Brain microvascular endothelial cell (primary cell): Measurements from ENCODE around the gene CHST15.

ENCODE experiments used
- DNase-seq: peaks from one replicate; pipeline ENCODE4 v3.0.0-alpha.2; 2020
- H3K27ac ChIP-seq: fragments of 250-450 bp; sonication (Bioruptor Pico); 2 replicates; pipeline ENCODE4 v1.5.1; 2020; ENCODE audit warnings: mild to moderate bottlenecking, moderate library complexity
- H3K27me3 ChIP-seq: fragments of 250-450 bp; sonication (Bioruptor Pico); replicated peaks from 2 replicates; pipeline ENCODE4 v1.5.1; 2020; ENCODE audit warnings: mild to moderate bottlenecking
- H3K36me3 ChIP-seq: fragments of 250-450 bp; sonication (Bioruptor Pico); replicated peaks from 2 replicates; pipeline ENCODE4 v1.5.1; 2020; ENCODE audit warnings: mild to moderate bottlenecking
- H3K4me3 ChIP-seq: 2 replicates; pipeline ENCODE4 v1.5.1; 2011; ENCODE audit warnings: low read depth, mild to moderate bottlenecking, control low read depth, low read length, moderate library complexity
- in situ Hi-C: cut with HindIII; loops from 2 replicates; pipeline ENCODE4 v1.10.0; 2017; ENCODE audit warnings: low sequenced_read_pairs, low pct_ligation_motif_present
- TF ChIP-seq, protein P1 (sequence below): IDR thresholded peaks from 2 replicates; pipeline ENCODE4 v1.5.1; 2011; ENCODE audit warnings: low read depth, mild to moderate bottlenecking, moderate library complexity, low read length, control low read depth, inconsistent platforms; ENCODE audit errors: missing control alignments

Gene CHST15

GRCh38 chr10:124066781-124067714, 26.4 kb downstream of the CHST15 start:
- DNase-seq, result no peak
- TF ChIP-seq, protein P1, sequence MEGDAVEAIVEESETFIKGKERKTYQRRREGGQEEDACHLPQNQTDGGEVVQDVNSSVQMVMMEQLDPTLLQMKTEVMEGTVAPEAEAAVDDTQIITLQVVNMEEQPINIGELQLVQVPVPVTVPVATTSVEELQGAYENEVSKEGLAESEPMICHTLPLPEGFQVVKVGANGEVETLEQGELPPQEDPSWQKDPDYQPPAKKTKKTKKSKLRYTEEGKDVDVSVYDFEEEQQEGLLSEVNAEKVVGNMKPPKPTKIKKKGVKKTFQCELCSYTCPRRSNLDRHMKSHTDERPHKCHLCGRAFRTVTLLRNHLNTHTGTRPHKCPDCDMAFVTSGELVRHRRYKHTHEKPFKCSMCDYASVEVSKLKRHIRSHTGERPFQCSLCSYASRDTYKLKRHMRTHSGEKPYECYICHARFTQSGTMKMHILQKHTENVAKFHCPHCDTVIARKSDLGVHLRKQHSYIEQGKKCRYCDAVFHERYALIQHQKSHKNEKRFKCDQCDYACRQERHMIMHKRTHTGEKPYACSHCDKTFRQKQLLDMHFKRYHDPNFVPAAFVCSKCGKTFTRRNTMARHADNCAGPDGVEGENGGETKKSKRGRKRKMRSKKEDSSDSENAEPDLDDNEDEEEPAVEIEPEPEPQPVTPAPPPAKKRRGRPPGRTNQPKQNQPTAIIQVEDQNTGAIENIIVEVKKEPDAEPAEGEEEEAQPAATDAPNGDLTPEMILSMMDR, result no peak
- in situ Hi-C loops, result no loop called here
- no peak overlapping the region for H3K27ac ChIP-seq
- H3K36me3 ChIP-seq, result no peaks in the 10 kb centered on the region
- H3K27me3 ChIP-seq, result no peaks in the 10 kb centered on the region
- H3K4me3 ChIP-seq, result no peak overlapping the region

- no peak overlapping the region for H3K4me3 ChIP-seq
- no peaks in the 10 kb centered on the region for H3K36me3 ChIP-seq
- no peak overlapping the region for H3K27ac ChIP-seq
- in situ Hi-C loops, result no loop called here
- TF ChIP-seq, protein P1, result no peak
- no peaks in the 10 kb centered on the region for H3K27me3 ChIP-seq
- no peak for DNase-seq
Observed at GRCh38 chr10:124066126-124066700, 27.2 kb downstream of the CHST15 start.

DNA sequence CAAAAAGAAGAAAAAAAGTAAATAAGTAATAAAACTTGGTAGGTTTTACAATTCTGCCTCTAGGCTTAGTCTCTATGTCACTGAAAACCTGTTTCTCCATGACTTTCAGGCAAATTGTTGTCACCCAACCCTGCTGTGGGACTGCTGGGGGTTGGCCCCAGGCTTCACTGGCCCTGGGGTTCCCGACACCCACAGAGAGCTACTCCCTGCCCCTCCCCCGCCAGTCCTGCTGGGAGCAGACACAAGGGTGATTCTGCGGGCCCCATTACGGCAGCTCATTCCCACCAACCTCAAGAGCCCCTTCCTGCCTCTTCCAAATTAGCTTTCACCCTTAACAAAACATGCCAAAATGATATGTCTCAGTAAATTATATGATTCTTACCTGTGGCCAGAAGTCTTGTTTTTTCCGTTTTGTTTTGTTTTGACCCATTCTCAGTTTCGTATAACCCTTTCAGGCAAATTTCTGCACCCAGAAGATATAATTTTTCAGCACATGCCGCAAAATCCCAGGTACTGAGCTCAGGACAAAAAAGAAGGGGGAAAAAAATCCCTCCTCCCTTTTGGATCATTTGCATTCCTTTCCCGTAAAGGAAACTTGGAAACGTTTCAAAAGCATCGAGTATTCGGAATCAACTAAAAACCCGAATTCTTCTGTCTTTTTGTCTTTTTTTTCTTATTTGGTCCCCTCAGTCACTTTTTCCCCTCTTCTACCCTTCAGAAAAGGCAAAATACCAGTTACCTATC, 27.8 kb downstream of the CHST15 start:
- TF ChIP-seq, protein P1, result no peak
- Histone ChIP-seq H3K4me3 (no peak overlapping the region), H3K27ac (no peak overlapping the region), H3K27me3 (no peaks in the 10 kb centered on the region), H3K36me3 (no peaks in the 10 kb centered on the region)
- in situ Hi-C loops, result no loop called here
- DNase-seq, result no peak

DNA sequence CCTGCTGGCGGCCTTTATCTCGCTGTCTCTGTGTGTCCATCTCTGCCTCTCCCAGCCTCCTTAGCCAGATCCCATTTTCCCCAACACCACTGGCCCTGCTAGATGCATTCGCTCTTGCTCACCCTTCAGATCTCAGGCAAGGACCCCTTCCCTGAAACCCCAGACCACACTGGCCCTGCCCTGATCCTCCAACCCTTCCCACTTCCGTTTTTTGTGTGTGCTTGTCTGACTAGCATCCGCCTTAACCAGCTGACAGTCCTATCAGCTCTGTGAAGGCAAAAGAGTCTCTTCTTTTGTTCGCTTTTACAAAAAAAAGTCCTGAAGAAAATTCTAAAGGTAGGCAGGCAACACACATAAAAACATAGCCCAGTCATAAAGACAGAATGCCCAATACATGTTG, 28.7 kb downstream of the CHST15 start:
- in situ Hi-C loops, result no loop called here
- H3K27ac ChIP-seq, result no peak overlapping the region
- H3K27me3 ChIP-seq, result no peaks in the 10 kb centered on the region
- no peak overlapping the region for H3K4me3 ChIP-seq
- no peak for DNase-seq
- H3K36me3 ChIP-seq, result no peaks in the 10 kb centered on the region
- TF ChIP-seq, protein P1, result no peak

DNA sequence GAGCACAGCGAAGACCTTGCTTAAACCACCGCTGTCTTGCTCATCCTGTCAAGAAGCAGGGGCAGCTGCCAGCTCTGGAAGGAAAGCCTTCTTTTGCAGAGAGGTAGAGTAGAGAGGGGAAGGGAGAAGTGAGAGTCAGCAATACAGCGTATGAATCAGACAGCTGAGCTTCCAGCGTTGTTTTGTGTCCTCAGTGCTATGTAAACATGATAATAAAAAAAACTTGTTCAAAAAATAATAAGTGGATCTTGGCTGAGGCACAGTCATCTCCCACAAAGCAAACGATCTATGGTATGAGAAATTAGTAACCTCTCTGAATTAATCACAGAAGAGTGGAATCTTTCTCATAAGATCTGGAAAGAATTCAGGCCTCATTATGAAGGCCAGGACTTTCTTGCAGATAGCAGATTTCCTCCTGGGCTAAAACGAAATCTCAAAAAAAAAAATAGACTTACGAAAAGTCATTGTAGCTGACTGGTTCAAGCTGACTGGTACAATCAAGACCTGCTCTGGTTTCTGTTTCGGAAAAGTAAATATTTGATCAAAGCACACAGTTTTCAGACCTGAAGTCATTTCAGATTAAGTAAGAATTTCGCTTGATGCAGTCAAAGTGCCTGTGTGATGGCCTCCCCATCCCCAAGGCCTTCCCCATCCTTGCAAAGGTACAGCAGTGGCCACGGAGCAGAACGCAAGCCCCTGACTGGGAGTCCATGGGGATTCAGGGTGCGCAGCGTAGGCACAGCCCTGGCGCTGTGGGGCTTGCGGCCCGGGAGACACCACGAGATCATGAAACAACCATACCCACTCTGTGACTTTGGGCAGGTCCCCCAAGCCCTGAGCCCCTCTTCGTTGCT, 29.4 kb downstream of the CHST15 start:
- Histone ChIP-seq H3K4me3 (no peak overlapping the region), H3K27ac (peak overlapping the region; percentile 25), H3K36me3 (no peaks in the 10 kb centered on the region), H3K27me3 (no peaks in the 10 kb centered on the region)
- peak; percentile 80 for DNase-seq
- TF ChIP-seq, protein P1, result no peak
- in situ Hi-C loops, result no loop called here
